ENCODE measurements around the gene CELSR2. TPM values are rescaled to one million over a fixed set of nuclear protein-coding genes. Genes with fewer than 3 reads are reported as not detected.

CELSR2 gene
- total RNA-seq, 1 experiment from 2014 or later, result 30.2 TPM

- BruUV-seq (replicated peaks), result TSS peak; percentile 60
- Histone ChIP-seq H3K9me3 (ENCODE audit: low read depth, low read length, poor library complexity, severe bottlenecking) (no peaks in the 10 kb centered on the region), H3K27ac (ENCODE audit: low read depth, low read length, poor library complexity, severe bottlenecking) (no peak overlapping the region), H3K36me3 (ENCODE audit: insufficient read depth, low read length, poor library complexity, severe bottlenecking) (peaks cover 22% of the 10 kb centered on the region), H3K27me3 (replicated peaks; ENCODE audit: insufficient read depth, low read depth, low read length, poor library complexity) (no peaks in the 10 kb centered on the region), H3K4me1 (ENCODE audit: insufficient read depth, low read length, poor library complexity, severe bottlenecking) (no peaks in the 10 kb centered on the region), H3K4me3 (ENCODE audit: low read depth, low read length, poor library complexity, severe bottlenecking) (no peak overlapping the region)
- TF ChIP-seq EZH2 (IDR thresholded peaks at IDR 0.05; ENCODE audit: borderline replicate concordance, low read depth, low read length, poor library complexity, severe bottlenecking), result no peak
- TF ChIP-seq, protein P1, sequence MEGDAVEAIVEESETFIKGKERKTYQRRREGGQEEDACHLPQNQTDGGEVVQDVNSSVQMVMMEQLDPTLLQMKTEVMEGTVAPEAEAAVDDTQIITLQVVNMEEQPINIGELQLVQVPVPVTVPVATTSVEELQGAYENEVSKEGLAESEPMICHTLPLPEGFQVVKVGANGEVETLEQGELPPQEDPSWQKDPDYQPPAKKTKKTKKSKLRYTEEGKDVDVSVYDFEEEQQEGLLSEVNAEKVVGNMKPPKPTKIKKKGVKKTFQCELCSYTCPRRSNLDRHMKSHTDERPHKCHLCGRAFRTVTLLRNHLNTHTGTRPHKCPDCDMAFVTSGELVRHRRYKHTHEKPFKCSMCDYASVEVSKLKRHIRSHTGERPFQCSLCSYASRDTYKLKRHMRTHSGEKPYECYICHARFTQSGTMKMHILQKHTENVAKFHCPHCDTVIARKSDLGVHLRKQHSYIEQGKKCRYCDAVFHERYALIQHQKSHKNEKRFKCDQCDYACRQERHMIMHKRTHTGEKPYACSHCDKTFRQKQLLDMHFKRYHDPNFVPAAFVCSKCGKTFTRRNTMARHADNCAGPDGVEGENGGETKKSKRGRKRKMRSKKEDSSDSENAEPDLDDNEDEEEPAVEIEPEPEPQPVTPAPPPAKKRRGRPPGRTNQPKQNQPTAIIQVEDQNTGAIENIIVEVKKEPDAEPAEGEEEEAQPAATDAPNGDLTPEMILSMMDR (conservative IDR thresholded peaks at IDR 0.05; ENCODE audit: low read depth, low read length), result no peak
- DNase-seq (ENCODE audit: low spot score), result no peak
- ChIA-PET POLR2A (ENCODE audit: low non-redundant PET) (no interaction called here), CTCF (no interaction called here)
- intact Hi-C loops (cut with micrococcal nuclease; ENCODE audit: unreplicated experiment), result no loop called here
Measured at GRCh38 chr1:109274533-109275476, 25.5 kb downstream of the CELSR2 start.

DNA sequence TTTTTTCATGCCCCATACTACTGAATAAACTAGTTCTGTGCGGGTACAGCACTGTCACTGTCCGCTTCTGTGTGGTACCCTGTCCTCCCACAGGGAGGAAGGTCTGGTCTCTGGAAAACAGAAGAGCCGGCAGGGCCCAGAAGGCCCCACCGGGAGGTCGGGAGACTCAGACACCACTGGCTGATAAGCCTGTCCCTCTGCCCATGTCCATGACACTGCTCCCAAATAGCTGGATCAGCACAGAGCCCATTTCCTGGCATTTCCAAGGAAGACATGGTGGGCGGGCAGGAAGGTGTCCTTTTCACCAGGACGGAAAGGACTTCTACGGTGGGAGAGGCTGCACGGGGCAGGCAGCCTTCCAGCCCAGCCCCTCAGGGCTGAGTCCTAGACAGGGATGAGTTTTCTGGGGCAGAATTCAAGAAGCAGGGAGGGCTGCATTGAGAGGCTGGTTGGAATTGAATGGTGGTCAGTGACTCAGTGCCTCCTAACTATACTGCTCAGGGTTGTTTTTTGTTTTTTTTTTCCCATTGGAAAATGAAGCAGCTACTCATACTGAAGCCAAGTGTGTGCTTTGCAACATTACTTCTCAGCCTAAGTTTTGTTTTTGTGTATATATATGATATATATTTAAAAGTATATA, 26.5 kb downstream of the CELSR2 start:
- Histone ChIP-seq H3K9me3 (ENCODE audit: low read depth, low read length, poor library complexity, severe bottlenecking) (no peaks in the 10 kb centered on the region), H3K36me3 (ENCODE audit: insufficient read depth, low read length, poor library complexity, severe bottlenecking) (peaks cover 27% of the 10 kb centered on the region), H3K4me1 (ENCODE audit: insufficient read depth, low read length, poor library complexity, severe bottlenecking) (no peaks in the 10 kb centered on the region), H3K27ac (ENCODE audit: low read depth, low read length, poor library complexity, severe bottlenecking) (no peak overlapping the region), H3K4me3 (ENCODE audit: low read depth, low read length, poor library complexity, severe bottlenecking) (no peak overlapping the region), H3K27me3 (replicated peaks; ENCODE audit: insufficient read depth, low read depth, low read length, poor library complexity) (no peaks in the 10 kb centered on the region)
- intact Hi-C loops (cut with micrococcal nuclease; ENCODE audit: unreplicated experiment), result no loop called here
- ChIA-PET CTCF (interaction anchor here (1.9 kb wide), 1 partner anchor 123 kb away, joined by 23 read pairs; no protein-coding TSS in a partner anchor), POLR2A (ENCODE audit: low non-redundant PET) (interaction anchor here (0.6 kb wide), 1 partner anchor 134 kb away, joined by 5 read pairs; no protein-coding TSS in a partner anchor)
- DNase-seq (ENCODE audit: low spot score), result no peak
- TF ChIP-seq, protein P1 (conservative IDR thresholded peaks at IDR 0.05; ENCODE audit: low read depth, low read length), result no peak
- TF ChIP-seq EZH2 (IDR thresholded peaks at IDR 0.05; ENCODE audit: borderline replicate concordance, low read depth, low read length, poor library complexity, severe bottlenecking), result no peak
- BruUV-seq (replicated peaks), result no TSS peak

GRCh38 chr1:109277434-109278204, 28.3 kb downstream of the CELSR2 start:
- no peak overlapping the region for H3K27ac ChIP-seq (ENCODE audit: low read depth, low read length, poor library complexity, severe bottlenecking)
- no TSS peak for BruUV-seq (replicated peaks)
- peaks cover 28% of the 10 kb centered on the region for H3K36me3 ChIP-seq (ENCODE audit: insufficient read depth, low read length, poor library complexity, severe bottlenecking)
- H3K9me3 ChIP-seq (ENCODE audit: low read depth, low read length, poor library complexity, severe bottlenecking), result no peaks in the 10 kb centered on the region
- DNase-seq (ENCODE audit: low spot score), result peak; percentile 71
- H3K4me3 ChIP-seq (ENCODE audit: low read depth, low read length, poor library complexity, severe bottlenecking), result no peak overlapping the region
- peaks cover 10% of the 10 kb centered on the region for H3K4me1 ChIP-seq (ENCODE audit: insufficient read depth, low read length, poor library complexity, severe bottlenecking)
- intact Hi-C loops (cut with micrococcal nuclease; ENCODE audit: unreplicated experiment), result loop anchor here (1.0 kb wide), 2 partner anchors 122 to 256 kb away; no protein-coding TSS in a partner anchor
- ChIA-PET CTCF (interaction anchor here (0.9 to 2.1 kb wide), 6 partner anchors 24 to 254 kb away, joined by 3 to 23 read pairs (median 6); no protein-coding TSS in a partner anchor), POLR2A (ENCODE audit: low non-redundant PET) (no interaction called here)
- no peaks in the 10 kb centered on the region for H3K27me3 ChIP-seq (replicated peaks; ENCODE audit: insufficient read depth, low read depth, low read length, poor library complexity)
- TF ChIP-seq, protein P1 (conservative IDR thresholded peaks at IDR 0.05; ENCODE audit: low read depth, low read length), result peak; percentile 96
- TF ChIP-seq EZH2 (IDR thresholded peaks at IDR 0.05; ENCODE audit: borderline replicate concordance, low read depth, low read length, poor library complexity, severe bottlenecking), result no peak
